Heart left ventricle (tissue), 16 donors: ENCODE results near the gene ERBIN. TPM values are rescaled to one million over a fixed set of nuclear protein-coding genes. Genes with fewer than 3 reads are reported as not detected.

Experiments used
- ATAC-seq, 4 donors: fragments of 200-7000 bp; cut with Tn5 transposase; one replicate each; pipeline ENCODE4 v1.9.1; 2020 to 2022; ENCODE audit warnings: moderate library complexity in 4 of 4, mild to moderate bottlenecking in 3 of 4, moderate number of reproducible peaks in 1 of 4
- DNase-seq, 5 donors: peaks; one replicate each; pipeline ENCODE4 v3.0.0-alpha.2; 2020
- H3K27ac ChIP-seq, 12 donors: fragments of 200-600 bp; sonication (generic) in 4 of 12; one replicate each; pipeline versions ENCODE4 v1.5.0 to v1.8.0; 2016 to 2022; ENCODE audit warnings: mild to moderate bottlenecking in 2 of 12
- H3K27me3 ChIP-seq, 9 donors: fragments of 200-600 bp; sonication (generic) in 2 of 9; one replicate each; pipeline versions ENCODE4 v1.5.1 to v1.8.0; 2016 to 2022; ENCODE audit warnings: mild to moderate bottlenecking in 3 of 9
- H3K36me3 ChIP-seq, 9 donors: fragments of 200-600 bp; sonication (generic) in 2 of 9; one replicate each; pipeline versions ENCODE4 v1.5.0 to v1.8.0; 2018 to 2022; ENCODE audit warnings: mild to moderate bottlenecking in 2 of 9
- H3K4me1 ChIP-seq, 12 donors: fragments of 200-600 bp; sonication (generic) in 4 of 12; one replicate each; pipeline versions ENCODE4 v1.5.0 to v1.8.0; 2016 to 2022; ENCODE audit warnings: mild to moderate bottlenecking in 3 of 12
- H3K4me3 ChIP-seq, 12 donors: fragments of 200-600 bp; sonication (generic) in 4 of 12; one replicate each; pipeline versions ENCODE4 v1.5.0 to v1.8.0; 2017 to 2022; ENCODE audit warnings: mild to moderate bottlenecking in 9 of 12, moderate library complexity in 4 of 12
- H3K9me3 ChIP-seq, 12 donors: fragments of 200-600 bp; sonication (generic) in 4 of 12; one replicate each; pipeline versions ENCODE4 v1.5.0 to v1.8.0; 2016 to 2022; ENCODE audit warnings: mild to moderate bottlenecking in 1 of 12
- POLR2A ChIP-seq, 2 donors: fragments of 450-650 bp; IDR thresholded peaks; one replicate each; pipeline ENCODE4 v1.6.1; 2017; ENCODE audit warnings: antibody characterized with exemption in 2 of 2, mild to moderate bottlenecking in 2 of 2, moderate library complexity in 2 of 2
- WGBS, 4 donors: extraction: QIAGEN DNeasy Blood & Tissue Kit in 2 of 4; methylation state at CpG; one replicate each; pipeline versions ENCODE4 v1.1.5 to v1.1.7; 2013 to 2018; 5-methylcytosine and 5-hydroxymethylcytosine counted together
- intact Hi-C, 10 donors: fragments of 100-400 bp; cut with DNase I; formaldehyde crosslinking; loops; one replicate each; pipeline versions ENCODE4 v1.11.1 to v1.14.2; 2022
- polyA plus RNA-seq, 2 donors: library from polyadenylated mRNA; stranded (reverse); fragments of 200-250 nt; gene quantifications; one replicate each; pipeline ENCODE4 v1.2.3, GENCODE V29; 2013
- total RNA-seq, 9 donors: library from RNA; depleted of rRNA in 2 of 9; stranded (reverse); fragments of >200 nt in 2 of 9; fragmentation: NEBNext Ultra II Directional in 3 of 9; extraction: Animal tissue kit (Norgen Biotek cat#: 25700) in 3 of 9; gene quantifications; one replicate each; pipeline versions ENCODE4 v1.1.0 to v1.2.4, GENCODE V29; 2016 to 2023
- TF ChIP-seq, protein P1 (sequence below), 12 donors: fragments of 200-600 bp; sonication (generic) in 4 of 12; IDR thresholded peaks; one replicate each; pipeline versions ENCODE4 v1.5.0 to v1.8.0; 2018 to 2022; ENCODE audit warnings: antibody characterized with exemption in 12 of 12, mild to moderate bottlenecking in 5 of 12
- donor health status: ischemic (EF 13 %, LVEDD 7.1; RV severe dilation, severe dysfunction).
- donor health status: healthy with polysubstance abuse.
- donor health status: DM: no; HTN: yes; CAD: no.
- donor health status: DM: no; HTN: no; CAD: no.
- donor health status: ischemic (EF 25% LVEDD 6.9; RV normal size, moderate dysfunction).
- donor health status: ischemic (EF 25% LVEDD 5.7; RV mildly dilated, moderate dysfunction).
- donor health status: healthy.
- donor health status: DM: yes; HTN: yes; CAD: no.
- donor health status: ischemic (EF 35%, LVEDD 5.7; RV mildly dilated, moderate dysfunction).
- donor health status: nonischemic (EF 11% LVEDD 7.7; RV severe dilation, severe dysfunction).
- donor health status: DM: yes; HTN: yes; CAD: no.
- donor health status: PGD.
- donor health status: ischemic (EF 29% LVEDD 5.4; RV normal size, mild dysfunction).
- donor health status: nonischemic (EF 23%, LVEDD 6.1; RV moderate dilation, normal function).

The ERBIN gene
- total and polyA plus RNA-seq, 11 donors: 6.7 to 59.1 (median 37.5) TPM

DNA sequence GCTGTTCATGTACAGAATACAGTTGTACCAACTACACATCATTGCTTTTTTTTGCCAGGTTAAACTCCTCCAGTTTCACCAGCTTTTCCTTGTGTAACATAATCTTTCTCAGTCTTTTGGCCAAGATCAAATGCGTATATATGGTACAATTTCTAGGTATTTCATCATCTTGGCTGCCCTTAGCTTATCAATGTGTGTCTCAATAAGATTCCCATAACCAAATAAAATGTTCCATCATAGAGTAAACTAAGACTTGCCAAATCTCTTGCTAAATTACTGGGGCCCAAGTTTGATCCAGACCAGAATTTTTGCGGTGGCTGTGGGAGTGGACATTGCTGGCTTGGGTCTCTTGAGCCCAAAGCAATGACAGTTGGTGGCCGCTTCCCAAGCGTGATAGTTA, 24.3 kb upstream of the ERBIN start:
- Histone ChIP-seq H3K27me3 (no peaks in the 10 kb centered on the region), H3K4me3 (no peak overlapping the region), H3K4me1 (no peaks in the 10 kb centered on the region), H3K9me3 (no peaks in the 10 kb centered on the region), H3K27ac (no peak overlapping the region), H3K36me3 (no peaks in the 10 kb centered on the region)
- DNase-seq: no peak
- TF ChIP-seq, protein P1, sequence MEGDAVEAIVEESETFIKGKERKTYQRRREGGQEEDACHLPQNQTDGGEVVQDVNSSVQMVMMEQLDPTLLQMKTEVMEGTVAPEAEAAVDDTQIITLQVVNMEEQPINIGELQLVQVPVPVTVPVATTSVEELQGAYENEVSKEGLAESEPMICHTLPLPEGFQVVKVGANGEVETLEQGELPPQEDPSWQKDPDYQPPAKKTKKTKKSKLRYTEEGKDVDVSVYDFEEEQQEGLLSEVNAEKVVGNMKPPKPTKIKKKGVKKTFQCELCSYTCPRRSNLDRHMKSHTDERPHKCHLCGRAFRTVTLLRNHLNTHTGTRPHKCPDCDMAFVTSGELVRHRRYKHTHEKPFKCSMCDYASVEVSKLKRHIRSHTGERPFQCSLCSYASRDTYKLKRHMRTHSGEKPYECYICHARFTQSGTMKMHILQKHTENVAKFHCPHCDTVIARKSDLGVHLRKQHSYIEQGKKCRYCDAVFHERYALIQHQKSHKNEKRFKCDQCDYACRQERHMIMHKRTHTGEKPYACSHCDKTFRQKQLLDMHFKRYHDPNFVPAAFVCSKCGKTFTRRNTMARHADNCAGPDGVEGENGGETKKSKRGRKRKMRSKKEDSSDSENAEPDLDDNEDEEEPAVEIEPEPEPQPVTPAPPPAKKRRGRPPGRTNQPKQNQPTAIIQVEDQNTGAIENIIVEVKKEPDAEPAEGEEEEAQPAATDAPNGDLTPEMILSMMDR (IDR thresholded peaks at IDR 0.05): no peak
- TF ChIP-seq POLR2A (IDR thresholded peaks at IDR 0.05): no peak
- no peak for ATAC-seq
- WGBS, 4 donors: 94 to 100% (median 97%) methylated on average over 4 of the region's 4 CpGs
- intact Hi-C loops: no loop called here

DNA sequence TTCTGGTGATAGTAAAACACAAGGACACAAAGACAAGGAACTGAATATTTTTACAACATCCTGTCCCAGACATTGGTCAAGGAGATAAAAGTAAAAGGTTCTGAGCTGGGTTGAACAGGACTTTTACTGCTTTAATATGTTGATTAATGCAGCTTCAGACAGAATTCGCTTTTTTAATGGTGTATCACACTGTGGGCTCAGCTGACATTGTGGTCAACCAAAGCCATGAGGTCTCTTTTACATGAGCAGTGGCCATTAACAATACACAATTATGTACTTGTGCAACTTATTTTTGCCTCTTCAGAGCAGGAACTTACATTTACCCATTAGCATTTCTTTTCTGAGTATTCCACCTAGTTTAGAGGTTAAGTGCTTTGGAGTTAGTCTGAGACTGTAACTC, 22.8 kb upstream of the ERBIN start:
- Histone ChIP-seq H3K4me1 (no peaks in the 10 kb centered on the region), H3K9me3 (no peaks in the 10 kb centered on the region), H3K27me3 (no peaks in the 10 kb centered on the region), H3K27ac (no peak overlapping the region), H3K4me3 (no peak overlapping the region), H3K36me3 (no peaks in the 10 kb centered on the region)
- intact Hi-C loops: no loop called here
- no peak for DNase-seq
- WGBS, 4 donors: 91 to 100% (median 93%) methylated on average over 1 of the region's 1 CpG
- TF ChIP-seq, protein P1 (IDR thresholded peaks at IDR 0.05): no peak
- TF ChIP-seq POLR2A (IDR thresholded peaks at IDR 0.05): no peak
- ATAC-seq: no peak

DNA sequence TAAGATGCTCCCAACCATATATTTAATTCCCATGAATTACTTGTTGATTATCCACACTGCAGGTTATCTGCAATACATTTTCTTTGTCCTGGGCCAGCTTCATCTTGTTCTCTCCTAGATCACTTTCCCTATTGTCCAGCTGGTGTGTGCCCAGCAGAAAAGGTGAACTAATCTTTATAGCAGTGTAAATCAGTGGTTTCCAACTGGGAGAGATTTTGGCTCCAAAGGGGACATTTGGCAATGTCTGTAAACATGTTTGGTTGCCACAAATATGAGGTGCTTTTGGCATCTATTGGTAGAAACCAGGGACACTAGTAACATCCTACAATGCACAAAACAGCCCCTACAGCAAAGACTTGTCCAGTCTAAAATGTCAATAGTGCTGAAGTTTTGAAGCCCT, 20.1 kb upstream of the ERBIN start:
- DNase-seq (no peak), ATAC-seq (no peak)
- TF ChIP-seq POLR2A (IDR thresholded peaks at IDR 0.05): no peak
- TF ChIP-seq, protein P1 (IDR thresholded peaks at IDR 0.05): no peak
- Histone ChIP-seq H3K36me3 (no peaks in the 10 kb centered on the region), H3K27ac (no peak overlapping the region), H3K4me1 (no peaks in the 10 kb centered on the region), H3K9me3 (no peaks in the 10 kb centered on the region), H3K27me3 (no peaks in the 10 kb centered on the region), H3K4me3 (no peak overlapping the region)
- intact Hi-C loops: no loop called here

DNA sequence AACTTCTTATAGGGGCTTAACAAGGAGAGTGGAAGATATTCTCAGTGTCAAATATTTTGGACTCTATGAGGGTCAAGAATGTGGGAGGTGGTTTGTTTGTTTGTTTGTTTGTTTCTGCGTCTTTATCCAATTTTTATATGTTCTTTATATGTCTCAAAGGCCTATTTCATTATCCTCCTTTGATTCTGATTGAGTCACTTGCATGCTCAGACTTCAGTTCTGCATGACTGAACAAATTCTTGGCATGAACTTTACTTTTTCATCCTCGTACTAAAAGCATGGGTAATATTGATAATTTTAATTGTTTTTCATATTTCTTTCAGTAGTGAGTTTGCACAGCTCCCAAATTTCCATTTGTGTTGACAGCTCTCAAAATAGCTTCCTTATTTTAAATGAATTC, 19.2 kb upstream of the ERBIN start:
- intact Hi-C loops: no loop called here
- Histone ChIP-seq H3K27ac (no peak overlapping the region), H3K9me3 (no peaks in the 10 kb centered on the region), H3K36me3 (no peaks in the 10 kb centered on the region), H3K4me1 (no peaks in the 10 kb centered on the region), H3K4me3 (no peak overlapping the region), H3K27me3 (no peaks in the 10 kb centered on the region)
- WGBS, 4 donors: 76 to 80% (median 78%) methylated on average over 2 of the region's 2 CpGs
- DNase-seq (no peak), ATAC-seq (no peak)
- no peak for TF ChIP-seq POLR2A (IDR thresholded peaks at IDR 0.05)
- TF ChIP-seq, protein P1 (IDR thresholded peaks at IDR 0.05): no peak
